HCT116 (cell line): ENCODE data around the gene FGFR1OP2. TPM values are rescaled to one million over a fixed set of nuclear protein-coding genes. Genes with fewer than 3 reads are reported as not detected.

Experiments
- ATAC-seq: fragments of 200-7000 bp; cut with Tn5 transposase; 2 replicates; pipeline ENCODE4 v1.9.1; 2020; ENCODE audit warnings: mild to moderate bottlenecking, moderate library complexity
- BruUV-seq: library from RNA; stranded (reverse); fragments of 400-500 nt; replicated peaks from 2 replicates; lab custom pipeline; 2021; lab: Mats Ljungman, UMichigan
- CTCF ChIA-PET: fragments of 300-600 bp; sonication (Branson Sonifier 250); formaldehyde crosslinking; loops from one replicate; lab custom pipeline; 2021; ENCODE audit warnings: antibody characterized with exemption; lab: Charles Lee
- POLR2A ChIA-PET: fragments of 300-600, 350-600 bp; sonication (Branson Sonifier 250); formaldehyde crosslinking; loops from one replicate; lab custom pipeline; 2021; ENCODE audit warnings: antibody characterized with exemption; lab: Charles Lee
- RAD21 ChIA-PET, 2 experiments: fragments of 300-600 bp; sonication (Branson Sonifier 250); formaldehyde crosslinking; loops; one replicate each; lab custom pipeline; 2023; ENCODE audit warnings: low total read pairs in 2 of 2; ENCODE audit not compliant: uncharacterized antibody in 2 of 2, unreplicated experiment in 2 of 2, low non-redundant PET in 1 of 2; lab: Charles Lee
- DNase-seq: peaks from one replicate; pipeline ENCODE4 v3.0.0-alpha.2; 2010; ENCODE audit warnings: low read depth, low spot score
- H2AFZ ChIP-seq: fragments of 200-600 bp; shearing (Covaris generic), sonication (generic); 2 replicates; pipeline ENCODE4 v1.6.1; 2017; ENCODE audit warnings: low read depth, mixed run types, mixed read lengths, antibody characterized with exemption, low read length; ENCODE audit not compliant: poor library complexity, severe bottlenecking
- H3K27ac ChIP-seq: 2 replicates; pipeline ENCODE4 v1.5.1; 2012; ENCODE audit warnings: low read depth, low read length
- H3K27me3 ChIP-seq: fragments of 200-600 bp; sonication (generic); 2 replicates; pipeline ENCODE4 v1.6.1; 2016; ENCODE audit warnings: mixed run types, low read length, mixed read lengths; ENCODE audit not compliant: insufficient read depth
- H3K36me3 ChIP-seq, 2 experiments: fragments of 200-500 bp in 1 of 2; fragments of 200-600 bp in 1 of 2; sonication (Bioruptor generic) in 1 of 2; sonication (generic) in 1 of 2; 2 replicates each; pipeline versions ENCODE4 v1.5.1 to v1.6.1; 2014 to 2016; ENCODE audit warnings: low read length in 2 of 2, inconsistent platforms in 1 of 2, mixed read lengths in 1 of 2, mixed run types in 1 of 2; ENCODE audit not compliant: insufficient read depth in 2 of 2, control insufficient read depth in 1 of 2
- H3K4me1 ChIP-seq, 2 experiments: fragments of 200-600 bp in 1 of 2; sonication (generic) in 1 of 2; 2 replicates each; pipeline versions ENCODE4 v1.5.1 to v1.6.1; 2012 to 2017; ENCODE audit warnings: low read length in 2 of 2, inconsistent platforms in 1 of 2, mild to moderate bottlenecking in 1 of 2, mixed read lengths in 1 of 2, mixed run types in 1 of 2, moderate library complexity in 1 of 2; ENCODE audit not compliant: insufficient read depth in 2 of 2, control insufficient read depth in 1 of 2
- H3K4me2 ChIP-seq: fragments of 200-600 bp; sonication (generic); 2 replicates; pipeline ENCODE4 v1.6.1; 2017; ENCODE audit warnings: mixed run types, low read length, mixed read lengths
- H3K4me3 ChIP-seq, 2 experiments: fragments of 200-600 bp in 1 of 2; sonication (generic) in 1 of 2; replicated peaks in 1 of 2; 2 replicates each; pipeline ENCODE4 v1.5.1; 2011 to 2016; ENCODE audit warnings: low read length in 2 of 2, control low read depth in 1 of 2, low read depth in 1 of 2, mild to moderate bottlenecking in 1 of 2, mixed read lengths in 1 of 2, mixed run types in 1 of 2
- H3K79me2 ChIP-seq: fragments of 200-600 bp; sonication (generic); 2 replicates; pipeline ENCODE4 v1.6.1; 2017; ENCODE audit warnings: mild to moderate bottlenecking, mixed run types, low read length, moderate library complexity, mixed read lengths; ENCODE audit not compliant: insufficient read depth
- H3K9ac ChIP-seq: fragments of 200-600 bp; sonication (generic); 2 replicates; pipeline ENCODE4 v1.6.1; 2016; ENCODE audit warnings: low read length, mixed read lengths
- H3K9me2 ChIP-seq: fragments of 200-600 bp; sonication (generic), shearing (Covaris generic); 2 replicates; pipeline ENCODE4 v1.6.1; 2017; ENCODE audit warnings: mixed run types, mild to moderate bottlenecking, moderate library complexity; ENCODE audit not compliant: insufficient read depth
- H3K9me3 ChIP-seq, 2 experiments: fragments of 200-500 bp in 1 of 2; fragments of 200-600 bp in 1 of 2; sonication (Bioruptor generic) in 1 of 2; sonication (generic) in 1 of 2; 2 replicates each; pipeline ENCODE4 v1.6.1; 2014 to 2017; ENCODE audit warnings: low read length in 2 of 2, mixed read lengths in 2 of 2, inconsistent platforms in 1 of 2, low read depth in 1 of 2, mild to moderate bottlenecking in 1 of 2, mixed run types in 1 of 2, moderate library complexity in 1 of 2; ENCODE audit not compliant: control insufficient read depth in 1 of 2, insufficient read depth in 1 of 2
- H4K20me1 ChIP-seq: fragments of 200-600 bp; sonication (generic), shearing (Covaris generic); 2 replicates; pipeline ENCODE4 v1.6.1; 2017; ENCODE audit warnings: mixed run types, mild to moderate bottlenecking, moderate library complexity; ENCODE audit not compliant: insufficient read depth
- POLR2AphosphoS5 ChIP-seq: IDR thresholded peaks from 2 replicates; pipeline ENCODE4 v1.6.1; 2011; ENCODE audit warnings: mild to moderate bottlenecking, low read depth, low read length, moderate library complexity
- SIN3A ChIP-seq: IDR thresholded peaks from 2 replicates; pipeline ENCODE4 v1.6.1; 2012; ENCODE audit warnings: low read depth
- SRF ChIP-seq: IDR thresholded peaks from 2 replicates; pipeline ENCODE4 v1.6.1; 2012; ENCODE audit warnings: low read depth
- intact Hi-C: fragments of 100-400 bp; cut with micrococcal nuclease; formaldehyde crosslinking; loops from 2 replicates; pipeline ENCODE4 v1.10.0; 2022
- total RNA-seq: library from RNA; stranded (reverse); gene quantifications from one replicate; pipeline ENCODE4 v1.2.1, GENCODE V29; 2021; ENCODE audit not compliant: unreplicated experiment
- TF ChIP-seq, protein P1 (sequence below): IDR thresholded peaks from 2 replicates; pipeline ENCODE4 v1.6.1; 2012
- TF ChIP-seq, protein P2 (sequence below): IDR thresholded peaks from 2 replicates; pipeline ENCODE4 v1.6.1; 2012

Gene FGFR1OP2
- total RNA-seq, 1 experiment from 2014 or later: 29.6 TPM

DNA sequence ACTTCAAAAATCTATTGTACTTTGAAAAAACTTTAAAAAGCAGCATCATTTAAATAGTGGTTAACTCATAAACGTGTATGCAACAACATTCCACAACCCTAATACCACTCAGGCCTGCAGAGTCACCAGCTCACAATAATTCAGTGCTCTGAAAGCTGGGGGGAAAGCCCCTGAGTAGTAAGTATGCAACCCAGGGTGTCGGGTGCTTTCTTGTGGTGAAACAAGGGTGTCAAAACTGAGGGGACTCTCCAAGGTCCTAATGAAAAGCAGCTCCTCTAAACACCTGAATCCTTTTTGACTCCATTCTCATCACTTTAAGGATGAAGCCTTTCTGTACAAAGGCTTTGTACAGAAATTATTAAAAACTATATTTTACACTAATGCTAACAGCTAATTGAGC lies 33.7 kb downstream of the FGFR1OP2 start:
- TF ChIP-seq, protein P1, sequence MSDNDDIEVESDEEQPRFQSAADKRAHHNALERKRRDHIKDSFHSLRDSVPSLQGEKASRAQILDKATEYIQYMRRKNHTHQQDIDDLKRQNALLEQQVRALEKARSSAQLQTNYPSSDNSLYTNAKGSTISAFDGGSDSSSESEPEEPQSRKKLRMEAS: no peak
- intact Hi-C loops: no loop called here
- BruUV-seq: no TSS peak

DNA sequence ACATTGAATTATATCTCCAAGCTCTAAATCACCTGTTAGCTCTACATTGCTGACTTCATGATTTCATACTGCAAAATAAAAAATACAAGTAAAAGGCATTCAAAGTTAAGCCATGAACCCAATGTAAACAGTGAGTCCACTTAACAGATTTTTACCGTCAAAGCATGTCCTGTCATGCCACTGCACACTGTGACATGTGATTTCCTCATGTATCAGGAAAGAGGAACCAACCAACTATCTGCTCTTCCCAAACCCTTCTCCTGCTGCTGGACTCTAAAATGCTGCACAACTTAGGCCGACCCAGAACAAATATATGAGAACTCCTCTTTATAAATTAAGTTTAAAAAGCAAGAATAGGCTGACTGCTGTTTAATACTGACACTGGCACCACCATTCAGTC lies 38.4 kb downstream of the FGFR1OP2 start:
- BruUV-seq: no TSS peak
- no peaks in the 10 kb centered on the region for H4K20me1 ChIP-seq
- POLR2A ChIA-PET: no interaction called here
- peaks cover 2 to 5% of the 10 kb centered on the region in 2 experiments; a peak in 2 of 4 replicates for H3K36me3 ChIP-seq
- intact Hi-C loops: no loop called here
- no peaks in the 10 kb centered on the region for H3K9me2 ChIP-seq
- H2AFZ ChIP-seq: no peak overlapping the region
- no peak overlapping the region for H3K4me2 ChIP-seq
- CTCF ChIA-PET: no interaction called here
- no peak overlapping the region for H3K9ac ChIP-seq
- H3K9me3 ChIP-seq: no peaks in the 10 kb centered on the region
- H3K4me1 ChIP-seq: no peaks in the 10 kb centered on the region
- no peaks in the 10 kb centered on the region for H3K79me2 ChIP-seq
- no peak for ATAC-seq
- no peak overlapping the region for H3K27ac ChIP-seq
- no peak for DNase-seq
- no peak overlapping the region for H3K4me3 ChIP-seq
- no peaks in the 10 kb centered on the region for H3K27me3 ChIP-seq
- no peak for TF ChIP-seq SRF
- no peak for TF ChIP-seq POLR2AphosphoS5
- TF ChIP-seq, protein P2, sequence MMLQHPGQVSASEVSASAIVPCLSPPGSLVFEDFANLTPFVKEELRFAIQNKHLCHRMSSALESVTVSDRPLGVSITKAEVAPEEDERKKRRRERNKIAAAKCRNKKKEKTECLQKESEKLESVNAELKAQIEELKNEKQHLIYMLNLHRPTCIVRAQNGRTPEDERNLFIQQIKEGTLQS: no peak
- TF ChIP-seq SIN3A: no peak
- RAD21 ChIA-PET: no interaction called here

More for the DNA sequence above, 33.7 kb downstream of the FGFR1OP2 start:
- no peaks in the 10 kb centered on the region for H3K79me2 ChIP-seq
- H3K9ac ChIP-seq: no peak overlapping the region
- no peak for ATAC-seq
- H3K27ac ChIP-seq: no peak overlapping the region
- no peak overlapping the region for H3K4me2 ChIP-seq
- CTCF ChIA-PET: interaction anchor here (0.6 to 0.7 kb wide), 2 partner anchors 40 to 429 kb away, joined by 3 read pairs; no protein-coding TSS in a partner anchor
- H3K9me3 ChIP-seq: no peaks in the 10 kb centered on the region
- H4K20me1 ChIP-seq: no peaks in the 10 kb centered on the region
- no peak overlapping the region for H3K4me3 ChIP-seq
- H2AFZ ChIP-seq: no peak overlapping the region
- peaks cover 0 to 2% of the 10 kb centered on the region in 2 experiments; a peak in 1 of 4 replicates for H3K36me3 ChIP-seq
- POLR2A ChIA-PET: no interaction called here
- no peaks in the 10 kb centered on the region for H3K4me1 ChIP-seq
- H3K27me3 ChIP-seq: no peaks in the 10 kb centered on the region
- no peaks in the 10 kb centered on the region for H3K9me2 ChIP-seq
- no peak for DNase-seq
- RAD21 ChIA-PET: no interaction called here
